ENCODE measurements around the gene NDUFB1.

NDUFB1 gene

GRCh38 chr14:92121670-92122350 is at the start of gene NDUFB1, which contains the start of gene CPSF2:
TSS of gene NDUFB1 (minus strand) at chr14:92121706. CDS start at chr14:92117637, 4,069 bp downstream.
TSS of gene CPSF2 (plus strand) at chr14:92121969. CDS start at chr14:92130985, 9,016 bp downstream.
- DNase-seq, result peak; percentile 83 to 84

GRCh38 chr14:92164958-92165357 is 43.5 kb upstream of the NDUFB1 start:
- DNase-seq, result no peak

- DNase-seq, result no peak
Measured at GRCh38 chr14:92161521-92161920, 40.0 kb upstream of the NDUFB1 start.

- no peak for DNase-seq
Measured at GRCh38 chr14:92160619-92161018, 39.1 kb upstream of the NDUFB1 start.

- DNase-seq, result no peak
Measured at GRCh38 chr14:92154283-92154942, 32.9 kb upstream of the NDUFB1 start.

GRCh38 chr14:92153581-92153980 is 32.1 kb upstream of the NDUFB1 start:
- no peak for DNase-seq

- DNase-seq, result no peak
Measured at GRCh38 chr14:92144708-92145107, 23.2 kb upstream of the NDUFB1 start.

GRCh38 chr14:92143962-92144361 is 22.5 kb upstream of the NDUFB1 start:
- no peak for DNase-seq

- no peak for DNase-seq
Measured at GRCh38 chr14:92143309-92143708, 21.8 kb upstream of the NDUFB1 start.

- DNase-seq, result no peak
Measured at GRCh38 chr14:92135269-92135668, 13.8 kb upstream of the NDUFB1 start.

GRCh38 chr14:92134456-92134855 is 12.9 kb upstream of the NDUFB1 start:
- no peak for DNase-seq

GRCh38 chr14:92122761-92123160 is 1.3 kb upstream of the NDUFB1 start:
- DNase-seq, result no peak

- DNase-seq, result no peak
Measured at GRCh38 chr14:92122351-92122677, 808 bp upstream of the NDUFB1 start.

- DNase-seq, result no peak
Measured at GRCh38 chr14:92121207-92121669, 268 bp downstream of the NDUFB1 start.

- no peak for DNase-seq
Measured at GRCh38 chr14:92109490-92109889, 12.0 kb downstream of the NDUFB1 start.

- no peak for DNase-seq
Measured at GRCh38 chr14:92108345-92109254, 12.9 kb downstream of the NDUFB1 start.

- DNase-seq, result peak; percentile 96 to 97
Measured at GRCh38 chr14:92106143-92106926, 15.2 kb downstream of the NDUFB1 start, which contains the start of gene ATXN3. TSS of gene ATXN3 (minus strand) at chr14:92106582. CDS start at chr14:92106552, 30 bp downstream.

GRCh38 chr14:92105893-92106142 is 15.7 kb downstream of the NDUFB1 start:
- peak in 1 of 2 donors; percentile 11 for DNase-seq

- DNase-seq, result no peak
Measured at GRCh38 chr14:92105073-92105892, 16.2 kb downstream of the NDUFB1 start.

- no peak for DNase-seq
Measured at GRCh38 chr14:92103363-92103989, 18.0 kb downstream of the NDUFB1 start.

GRCh38 chr14:92099802-92100201 is 21.7 kb downstream of the NDUFB1 start:
- DNase-seq, result no peak

Measured in activated CD4-positive, alpha-beta T cell treated with anti-CD3 and anti-CD28 coated beads for 4 hours (primary cell).